HEK293 (cell line): ENCODE measurements around the gene ANKRD9.

Experiments used
- CTCF ChIA-PET: fragments of 350-600 bp; formaldehyde crosslinking; extraction: SDS; loops from one replicate; lab custom pipeline; 2021; ENCODE audit warnings: antibody characterized with exemption; lab: Yijun Ruan, JAX
- POLR2A ChIA-PET: fragments of 300-600 bp; formaldehyde crosslinking; extraction: SDS; loops from one replicate; lab custom pipeline; 2020; ENCODE audit warnings: antibody characterized with exemption, inconsistent platforms; lab: Yijun Ruan, JAX
- H3K27ac ChIP-seq: fragments of 200-500 bp; sonication (Bioruptor generic); 2 replicates; pipeline ENCODE4 v1.5.1; 2014; ENCODE audit warnings: low read depth, low read length, control low read depth, inconsistent platforms; ENCODE audit errors: extremely low read depth
- H3K36me3 ChIP-seq, 2 experiments: fragments of 200-500 bp in 1 of 2; sonication (Bioruptor generic) in 1 of 2; 1 replicate in 1 of 2; 2 replicates in 1 of 2; pipeline ENCODE4 v1.5.1; 2014 to 2017; ENCODE audit warnings: inconsistent platforms in 2 of 2, low read length in 2 of 2; ENCODE audit not compliant: control insufficient read depth in 2 of 2, insufficient read depth in 1 of 2
- H3K4me1 ChIP-seq: fragments of 200-500 bp; sonication (Bioruptor generic); 2 replicates; pipeline ENCODE4 v1.5.1; 2014; ENCODE audit warnings: mild to moderate bottlenecking, low read length, inconsistent platforms; ENCODE audit not compliant: control insufficient read depth, insufficient read depth
- H3K4me3 ChIP-seq: 2 replicates; pipeline ENCODE4 v1.5.1; 2011; ENCODE audit warnings: low read depth, mild to moderate bottlenecking, control low read depth, low read length, moderate library complexity
- H3K9me3 ChIP-seq: fragments of 200-500 bp; sonication (Bioruptor generic); 2 replicates; pipeline ENCODE4 v1.5.1; 2014; ENCODE audit warnings: low read depth, low read length, inconsistent platforms; ENCODE audit not compliant: control insufficient read depth, insufficient read depth
- GFI1B ChIP-seq: fragments of 450-650 bp; formaldehyde crosslinking; IDR thresholded peaks from 2 replicates; pipeline ENCODE4 v1.5.1; 2016; ENCODE audit warnings: missing biosample characterization, missing genetic modification characterization
- GLIS1 ChIP-seq: fragments of 450-650 bp; formaldehyde crosslinking; IDR thresholded peaks from 2 replicates; pipeline ENCODE4 v1.5.1; 2016; ENCODE audit warnings: missing biosample characterization, missing genetic modification characterization
- IKZF3 ChIP-seq: fragments of 450-650 bp; IDR thresholded peaks from 2 replicates; pipeline ENCODE4 v1.5.0; 2018; ENCODE audit warnings: missing biosample characterization, mild to moderate bottlenecking, missing genetic modification characterization, moderate library complexity
- SP2 ChIP-seq: fragments of 450-650 bp; formaldehyde crosslinking; IDR thresholded peaks from 2 replicates; pipeline ENCODE4 v1.5.1; 2016; ENCODE audit warnings: missing biosample characterization, missing genetic modification characterization
- ZBTB21 ChIP-seq: fragments of 450-650 bp; formaldehyde crosslinking; IDR thresholded peaks from 2 replicates; pipeline ENCODE4 v1.5.1; 2017; ENCODE audit warnings: missing biosample characterization, missing genetic modification characterization
- ZFHX2 ChIP-seq: fragments of 450-650 bp; formaldehyde crosslinking; conservative IDR thresholded peaks from 2 replicates; pipeline ENCODE4 v1.5.1; 2016; ENCODE audit warnings: missing biosample characterization, missing genetic modification characterization
- ZIC2 ChIP-seq: fragments of 450-650 bp; formaldehyde crosslinking; IDR thresholded peaks from 2 replicates; pipeline ENCODE4 v1.5.1; 2016; ENCODE audit warnings: missing biosample characterization, missing genetic modification characterization
- ZNF112 ChIP-seq: fragments of 450-650 bp; formaldehyde crosslinking; IDR thresholded peaks from 2 replicates; pipeline ENCODE4 v1.5.0; 2017; ENCODE audit warnings: missing biosample characterization, missing genetic modification characterization
- ZNF121 ChIP-seq: fragments of 450-650 bp; formaldehyde crosslinking; IDR thresholded peaks from 2 replicates; pipeline ENCODE4 v1.5.1; 2016; ENCODE audit warnings: missing biosample characterization, missing genetic modification characterization
- ZNF140 ChIP-seq: fragments of 450-650 bp; formaldehyde crosslinking; IDR thresholded peaks from 2 replicates; pipeline ENCODE4 v1.5.1; 2016; ENCODE audit warnings: missing biosample characterization, missing genetic modification characterization
- ZNF184 ChIP-seq: fragments of 450-650 bp; IDR thresholded peaks from 2 replicates; pipeline ENCODE4 v1.5.1; 2018; ENCODE audit warnings: missing biosample characterization, mild to moderate bottlenecking, missing genetic modification characterization
- ZNF211 ChIP-seq: fragments of 450-650 bp; formaldehyde crosslinking; IDR thresholded peaks from 2 replicates; pipeline ENCODE4 v1.5.1; 2016; ENCODE audit warnings: low read depth, missing biosample characterization, missing genetic modification characterization
- ZNF221 ChIP-seq: fragments of 450-650 bp; formaldehyde crosslinking; IDR thresholded peaks from 2 replicates; pipeline ENCODE4 v1.5.1; 2017; ENCODE audit warnings: missing biosample characterization, missing genetic modification characterization, borderline replicate concordance
- ZNF324 ChIP-seq: fragments of 450-650 bp; formaldehyde crosslinking; IDR thresholded peaks from 2 replicates; pipeline ENCODE4 v1.5.1; 2016; ENCODE audit warnings: missing biosample characterization, missing genetic modification characterization
- ZNF350 ChIP-seq: fragments of 450-650 bp; formaldehyde crosslinking; IDR thresholded peaks from 2 replicates; pipeline ENCODE4 v1.5.0; 2017; ENCODE audit warnings: missing biosample characterization, mild to moderate bottlenecking, missing genetic modification characterization
- ZNF501 ChIP-seq: fragments of 450-650 bp; formaldehyde crosslinking; IDR thresholded peaks from 2 replicates; pipeline ENCODE4 v1.5.1; 2016; ENCODE audit warnings: missing biosample characterization, missing genetic modification characterization
- ZNF514 ChIP-seq: fragments of 450-650 bp; formaldehyde crosslinking; IDR thresholded peaks from 2 replicates; pipeline ENCODE4 v1.5.1; 2016; ENCODE audit warnings: missing biosample characterization, missing genetic modification characterization
- ZNF530 ChIP-seq: fragments of 450-650 bp; formaldehyde crosslinking; IDR thresholded peaks from 2 replicates; pipeline ENCODE4 v1.5.1; 2016; ENCODE audit warnings: low read depth, missing biosample characterization, missing genetic modification characterization
- ZNF558 ChIP-seq: fragments of 450-650 bp; formaldehyde crosslinking; IDR thresholded peaks from 2 replicates; pipeline ENCODE4 v1.5.1; 2016; ENCODE audit warnings: missing biosample characterization, missing genetic modification characterization
- ZNF768 ChIP-seq: fragments of 450-650 bp; formaldehyde crosslinking; IDR thresholded peaks from 2 replicates; pipeline ENCODE4 v1.5.1; 2018; ENCODE audit warnings: missing biosample characterization, mild to moderate bottlenecking, missing genetic modification characterization
- ZNF792 ChIP-seq: fragments of 450-650 bp; formaldehyde crosslinking; IDR thresholded peaks from 2 replicates; pipeline ENCODE4 v1.5.1; 2016; ENCODE audit warnings: missing biosample characterization, missing genetic modification characterization
- ZNF830 ChIP-seq: fragments of 450-650 bp; IDR thresholded peaks from 2 replicates; pipeline ENCODE4 v1.5.0; 2018; ENCODE audit warnings: missing biosample characterization, missing genetic modification characterization, low read depth, mild to moderate bottlenecking, moderate library complexity
- ZSCAN16 ChIP-seq: fragments of 450-650 bp; formaldehyde crosslinking; IDR thresholded peaks from 2 replicates; pipeline ENCODE4 v1.5.1; 2016; ENCODE audit warnings: missing biosample characterization, missing genetic modification characterization
- TF ChIP-seq, protein P1 (sequence below): fragments of 450-650 bp; formaldehyde crosslinking; IDR thresholded peaks from 2 replicates; pipeline ENCODE4 v1.5.1; 2016; ENCODE audit warnings: missing biosample characterization, missing genetic modification characterization
- TF ChIP-seq, protein P2 (sequence below): fragments of 450-650 bp; IDR thresholded peaks from 2 replicates; pipeline ENCODE4 v1.5.1; 2018; ENCODE audit warnings: missing biosample characterization, missing genetic modification characterization
- TF ChIP-seq, protein P3 (sequence below): fragments of 450-650 bp; formaldehyde crosslinking; IDR thresholded peaks from 2 replicates; pipeline ENCODE4 v1.5.1; 2016; ENCODE audit warnings: missing biosample characterization, missing genetic modification characterization
- TF ChIP-seq, protein P4 (sequence below): fragments of 450-650 bp; formaldehyde crosslinking; IDR thresholded peaks from 2 replicates; pipeline ENCODE4 v1.5.1; 2017; ENCODE audit warnings: missing biosample characterization, missing genetic modification characterization

ANKRD9 gene

GRCh38 chr14:102537981-102538601 is 28.5 kb upstream of the ANKRD9 start (continued):
- TF ChIP-seq ZNF558 (tag by site-specific recombination) = no peak
- no peak for TF ChIP-seq IKZF3 (tag by site-specific recombination)
- TF ChIP-seq SP2 (tag by site-specific recombination) = no peak
- TF ChIP-seq ZNF830 = no peak
- no peak for TF ChIP-seq GFI1B (tag by site-specific recombination)
- no peak for TF ChIP-seq ZNF324 (tag by site-specific recombination)
- TF ChIP-seq ZNF140 (tag by site-specific recombination) = no peak
- TF ChIP-seq, protein P1, sequence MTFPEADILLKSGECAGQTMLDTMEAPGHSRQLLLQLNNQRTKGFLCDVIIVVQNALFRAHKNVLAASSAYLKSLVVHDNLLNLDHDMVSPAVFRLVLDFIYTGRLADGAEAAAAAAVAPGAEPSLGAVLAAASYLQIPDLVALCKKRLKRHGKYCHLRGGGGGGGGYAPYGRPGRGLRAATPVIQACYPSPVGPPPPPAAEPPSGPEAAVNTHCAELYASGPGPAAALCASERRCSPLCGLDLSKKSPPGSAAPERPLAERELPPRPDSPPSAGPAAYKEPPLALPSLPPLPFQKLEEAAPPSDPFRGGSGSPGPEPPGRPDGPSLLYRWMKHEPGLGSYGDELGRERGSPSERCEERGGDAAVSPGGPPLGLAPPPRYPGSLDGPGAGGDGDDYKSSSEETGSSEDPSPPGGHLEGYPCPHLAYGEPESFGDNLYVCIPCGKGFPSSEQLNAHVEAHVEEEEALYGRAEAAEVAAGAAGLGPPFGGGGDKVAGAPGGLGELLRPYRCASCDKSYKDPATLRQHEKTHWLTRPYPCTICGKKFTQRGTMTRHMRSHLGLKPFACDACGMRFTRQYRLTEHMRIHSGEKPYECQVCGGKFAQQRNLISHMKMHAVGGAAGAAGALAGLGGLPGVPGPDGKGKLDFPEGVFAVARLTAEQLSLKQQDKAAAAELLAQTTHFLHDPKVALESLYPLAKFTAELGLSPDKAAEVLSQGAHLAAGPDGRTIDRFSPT (tag by site-specific recombination) = 0 out of 2 replicates have a peak, but pooled peaks have one; percentile 12
- TF ChIP-seq ZIC2 (tag by site-specific recombination) = peak; percentile 73
- TF ChIP-seq ZNF350 = no peak
- TF ChIP-seq ZFHX2 (tag by site-specific recombination) = peak; percentile 14; the same call in 1 of the 2 replicates
- TF ChIP-seq ZNF184 = no peak

DNA sequence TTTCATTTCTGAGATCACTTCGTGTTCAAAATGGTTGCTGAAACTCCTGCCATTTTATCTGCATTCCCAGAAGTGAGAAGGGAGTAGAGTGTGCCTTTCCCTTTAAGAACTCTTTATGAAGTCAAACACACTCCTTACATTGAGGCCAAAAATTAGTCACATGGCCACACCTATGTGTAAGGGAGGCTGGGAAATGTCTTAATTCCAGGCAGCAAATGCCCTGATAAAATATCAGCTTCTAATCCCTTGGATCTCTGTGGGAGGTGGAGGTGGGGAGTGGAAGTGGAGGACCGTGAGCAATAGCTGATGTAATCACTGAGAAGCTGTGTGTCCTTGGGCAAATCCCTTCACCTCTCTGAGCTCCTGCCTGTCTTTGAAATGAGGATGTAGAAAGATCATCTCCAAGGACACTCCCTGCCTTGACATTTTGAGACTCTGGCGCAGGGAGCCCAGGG is 22.7 kb upstream of the ANKRD9 start:
- no peak overlapping the region for H3K4me3 ChIP-seq
- no peaks in the 10 kb centered on the region for H3K9me3 ChIP-seq
- H3K4me1 ChIP-seq = no peaks in the 10 kb centered on the region
- TF ChIP-seq, protein P2, sequence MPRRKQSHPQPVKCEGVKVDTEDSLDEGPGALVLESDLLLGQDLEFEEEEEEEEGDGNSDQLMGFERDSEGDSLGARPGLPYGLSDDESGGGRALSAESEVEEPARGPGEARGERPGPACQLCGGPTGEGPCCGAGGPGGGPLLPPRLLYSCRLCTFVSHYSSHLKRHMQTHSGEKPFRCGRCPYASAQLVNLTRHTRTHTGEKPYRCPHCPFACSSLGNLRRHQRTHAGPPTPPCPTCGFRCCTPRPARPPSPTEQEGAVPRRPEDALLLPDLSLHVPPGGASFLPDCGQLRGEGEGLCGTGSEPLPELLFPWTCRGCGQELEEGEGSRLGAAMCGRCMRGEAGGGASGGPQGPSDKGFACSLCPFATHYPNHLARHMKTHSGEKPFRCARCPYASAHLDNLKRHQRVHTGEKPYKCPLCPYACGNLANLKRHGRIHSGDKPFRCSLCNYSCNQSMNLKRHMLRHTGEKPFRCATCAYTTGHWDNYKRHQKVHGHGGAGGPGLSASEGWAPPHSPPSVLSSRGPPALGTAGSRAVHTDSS (tag by site-specific recombination) = no peak
- peak; percentile 88; the same call in 1 of the 2 replicates for TF ChIP-seq ZNF768 (tag by site-specific recombination)
- peak; percentile 43 for TF ChIP-seq GLIS1 (tag by site-specific recombination)
- TF ChIP-seq ZNF501 (tag by site-specific recombination) = no peak
- no peak overlapping the region for H3K27ac ChIP-seq
- H3K36me3 ChIP-seq = no peaks in the 10 kb centered on the region
- ChIA-PET CTCF (no interaction called here), POLR2A (no interaction called here)

DNA sequence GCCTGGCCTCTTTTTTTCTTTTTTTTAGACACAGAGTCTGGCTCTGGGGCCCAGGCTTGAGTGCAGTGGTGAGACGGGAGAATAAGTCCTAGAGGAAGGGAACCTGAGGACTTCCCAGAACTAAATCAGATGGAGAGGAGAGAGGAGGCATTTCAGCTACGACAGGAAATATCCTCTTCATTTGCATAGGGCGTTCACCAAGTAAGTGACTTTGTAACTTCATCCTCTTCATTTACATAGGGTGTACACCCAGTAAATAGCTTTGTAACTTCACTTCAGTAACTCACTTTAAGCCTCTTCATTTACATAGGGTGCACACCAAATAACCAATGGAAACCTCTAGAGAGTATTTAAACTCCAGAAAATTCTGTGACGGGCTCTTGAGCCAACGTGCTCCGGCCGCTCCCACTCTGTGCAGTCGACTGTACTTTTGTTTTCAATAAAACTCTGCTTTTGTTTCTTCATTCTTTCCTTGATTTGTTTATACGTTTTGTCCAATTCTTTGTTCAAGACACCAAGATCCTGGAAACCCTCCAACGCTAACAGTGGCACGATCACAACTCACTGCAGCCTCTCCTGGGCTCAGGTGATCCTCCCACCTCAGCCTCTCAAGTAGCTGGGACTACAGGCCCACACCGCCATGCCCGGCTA is 21.4 kb upstream of the ANKRD9 start:
- POLR2A ChIA-PET = no interaction called here
- Histone ChIP-seq H3K36me3 (no peaks in the 10 kb centered on the region), H3K4me1 (no peaks in the 10 kb centered on the region), H3K27ac (no peak overlapping the region), H3K4me3 (no peak overlapping the region), H3K9me3 (no peaks in the 10 kb centered on the region)
- CTCF ChIA-PET = interaction anchor here (0.6 to 1.3 kb wide), 2 partner anchors 15 to 34 kb away, joined by 3 to 5 read pairs; no protein-coding TSS in a partner anchor
- TF ChIP-seq ZNF211 (tag by site-specific recombination) (no peak), ZNF514 (tag by site-specific recombination) (no peak), ZNF530 (tag by site-specific recombination) (no peak), ZNF221 (tag by site-specific recombination) (no peak), ZNF121 (tag by site-specific recombination) (no peak), ZNF324 (tag by site-specific recombination) (no peak), ZNF792 (no peak), ZNF112 (no peak), ZBTB21 (tag by site-specific recombination) (no peak), ZSCAN16 (tag by site-specific recombination) (no peak)
- TF ChIP-seq, protein P3, sequence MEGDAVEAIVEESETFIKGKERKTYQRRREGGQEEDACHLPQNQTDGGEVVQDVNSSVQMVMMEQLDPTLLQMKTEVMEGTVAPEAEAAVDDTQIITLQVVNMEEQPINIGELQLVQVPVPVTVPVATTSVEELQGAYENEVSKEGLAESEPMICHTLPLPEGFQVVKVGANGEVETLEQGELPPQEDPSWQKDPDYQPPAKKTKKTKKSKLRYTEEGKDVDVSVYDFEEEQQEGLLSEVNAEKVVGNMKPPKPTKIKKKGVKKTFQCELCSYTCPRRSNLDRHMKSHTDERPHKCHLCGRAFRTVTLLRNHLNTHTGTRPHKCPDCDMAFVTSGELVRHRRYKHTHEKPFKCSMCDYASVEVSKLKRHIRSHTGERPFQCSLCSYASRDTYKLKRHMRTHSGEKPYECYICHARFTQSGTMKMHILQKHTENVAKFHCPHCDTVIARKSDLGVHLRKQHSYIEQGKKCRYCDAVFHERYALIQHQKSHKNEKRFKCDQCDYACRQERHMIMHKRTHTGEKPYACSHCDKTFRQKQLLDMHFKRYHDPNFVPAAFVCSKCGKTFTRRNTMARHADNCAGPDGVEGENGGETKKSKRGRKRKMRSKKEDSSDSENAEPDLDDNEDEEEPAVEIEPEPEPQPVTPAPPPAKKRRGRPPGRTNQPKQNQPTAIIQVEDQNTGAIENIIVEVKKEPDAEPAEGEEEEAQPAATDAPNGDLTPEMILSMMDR (tag by site-specific recombination) = no peak
- TF ChIP-seq, protein P4, sequence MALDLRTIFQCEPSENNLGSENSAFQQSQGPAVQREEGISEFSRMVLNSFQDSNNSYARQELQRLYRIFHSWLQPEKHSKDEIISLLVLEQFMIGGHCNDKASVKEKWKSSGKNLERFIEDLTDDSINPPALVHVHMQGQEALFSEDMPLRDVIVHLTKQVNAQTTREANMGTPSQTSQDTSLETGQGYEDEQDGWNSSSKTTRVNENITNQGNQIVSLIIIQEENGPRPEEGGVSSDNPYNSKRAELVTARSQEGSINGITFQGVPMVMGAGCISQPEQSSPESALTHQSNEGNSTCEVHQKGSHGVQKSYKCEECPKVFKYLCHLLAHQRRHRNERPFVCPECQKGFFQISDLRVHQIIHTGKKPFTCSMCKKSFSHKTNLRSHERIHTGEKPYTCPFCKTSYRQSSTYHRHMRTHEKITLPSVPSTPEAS (tag by site-specific recombination) = no peak
